Endothelial cell of umbilical vein (primary cell): Measurements from ENCODE around the gene GGNBP2. TPM values are rescaled to one million over a fixed set of nuclear protein-coding genes. Genes with fewer than 3 reads are reported as not detected.

Experiments used
- BruUV-seq: library from RNA; stranded (reverse); fragments of 400-500 nt; replicated peaks from 2 replicates; lab custom pipeline; 2021; lab: Mats Ljungman, UMichigan
- CTCF ChIA-PET: fragments of 300-600, 350-600 bp; sonication (Branson Sonifier 250); formaldehyde crosslinking; loops from one replicate; lab custom pipeline; 2021; ENCODE audit warnings: antibody characterized with exemption, inconsistent platforms; lab: Charles Lee
- POLR2A ChIA-PET: fragments of 300-600, 350-600 bp; sonication (Branson Sonifier 250); formaldehyde crosslinking; loops from one replicate; lab custom pipeline; 2021; ENCODE audit warnings: antibody characterized with exemption, inconsistent platforms; lab: Charles Lee
- DNase-seq: peaks from one replicate; pipeline ENCODE4 v3.0.0-alpha.2; 2011; ENCODE audit warnings: low read depth, low spot score
- FAIRE-seq: peaks from 2 replicates; lab custom pipeline; 2011; peaks lifted over from hg19 to GRCh38; lab: Jason Lieb, UNC
- H2AFZ ChIP-seq: 2 replicates; pipeline ENCODE4 v1.6.0; 2012; ENCODE audit warnings: low read depth, low read length, control low read depth, inconsistent platforms
- H3K27ac ChIP-seq: 2 replicates; pipeline ENCODE4 v1.5.1; 2011; ENCODE audit warnings: low read depth, mild to moderate bottlenecking, control low read depth, low read length, moderate library complexity; ENCODE audit not compliant: insufficient read depth
- H3K27me3 ChIP-seq, 2 experiments: 2 replicates each; pipeline versions ENCODE4 v1.6.0 to v1.6.1; 2011; ENCODE audit warnings: low read length in 2 of 2, mixed read lengths in 1 of 2; ENCODE audit not compliant: control insufficient read depth in 2 of 2, insufficient read depth in 2 of 2
- H3K36me3 ChIP-seq, 2 experiments: 2 replicates in 1 of 2; 3 replicates in 1 of 2; pipeline ENCODE4 v1.5.1; 2011; ENCODE audit warnings: low read length in 2 of 2, mild to moderate bottlenecking in 1 of 2, moderate library complexity in 1 of 2; ENCODE audit not compliant: control insufficient read depth in 2 of 2, insufficient read depth in 2 of 2; ENCODE audit errors: extremely low read depth in 1 of 2
- H3K4me1 ChIP-seq: 3 replicates; pipeline ENCODE4 v1.5.1; 2011; ENCODE audit warnings: mild to moderate bottlenecking, low read length; ENCODE audit not compliant: control insufficient read depth, insufficient read depth; ENCODE audit errors: extremely low read depth
- H3K4me2 ChIP-seq: 2 replicates; pipeline ENCODE4 v1.6.1; 2011; ENCODE audit warnings: low read length, control low read depth, mixed read lengths; ENCODE audit not compliant: insufficient read depth
- H3K4me3 ChIP-seq, 3 experiments: fragments of 200-600 bp in 1 of 3; sonication (generic), shearing (Covaris generic) in 1 of 3; replicated peaks in 1 of 3; 2 replicates each; pipeline ENCODE4 v1.5.1; 2011 to 2016; ENCODE audit warnings: control low read depth in 3 of 3, low read length in 3 of 3, mild to moderate bottlenecking in 2 of 3, inconsistent platforms in 1 of 3, low read depth in 1 of 3, moderate library complexity in 1 of 3; ENCODE audit not compliant: insufficient read depth in 1 of 3
- H3K79me2 ChIP-seq: 2 replicates; pipeline ENCODE4 v1.6.0; 2012; ENCODE audit warnings: low read length, inconsistent platforms; ENCODE audit not compliant: control insufficient read depth, insufficient read depth
- H3K9ac ChIP-seq: replicated peaks from 2 replicates; pipeline ENCODE3; 2011; ENCODE audit warnings: low read length, control low read depth; ENCODE audit not compliant: insufficient read depth; ENCODE audit errors: extremely low read depth
- H3K9me1 ChIP-seq: replicated peaks from 3 replicates; pipeline ENCODE4 v1.6.0; 2011; ENCODE audit warnings: mild to moderate bottlenecking, low read length; ENCODE audit not compliant: control insufficient read depth, insufficient read depth; ENCODE audit errors: extremely low read depth
- H3K9me3 ChIP-seq: replicated peaks from 2 replicates; pipeline ENCODE4 v1.5.1; 2012; ENCODE audit warnings: low read length, inconsistent platforms; ENCODE audit not compliant: control insufficient read depth, insufficient read depth
- H4K20me1 ChIP-seq: replicated peaks from 2 replicates; pipeline ENCODE3; 2011; ENCODE audit warnings: mild to moderate bottlenecking, low read length; ENCODE audit not compliant: control insufficient read depth, insufficient read depth; ENCODE audit errors: extremely low read depth
- CTCF ChIP-seq, 2 donors: IDR thresholded peaks; 1 replicate in 1 of 2; 2 replicates in 1 of 2; pipeline ENCODE4 v1.5.1; 2011; ENCODE audit warnings: low read length in 2 of 2, mild to moderate bottlenecking in 2 of 2, moderate library complexity in 2 of 2, control low read depth in 1 of 2, inconsistent platforms in 1 of 2, low read depth in 1 of 2; ENCODE audit not compliant: insufficient read depth in 1 of 2; ENCODE audit errors: extremely low read depth in 1 of 2
- EZH2 ChIP-seq: IDR thresholded peaks from 2 replicates; pipeline ENCODE4 v1.6.1; 2012; ENCODE audit warnings: borderline replicate concordance, low read depth, mild to moderate bottlenecking, moderate library complexity, low read length, inconsistent platforms; ENCODE audit not compliant: severe bottlenecking
- FOS ChIP-seq: IDR thresholded peaks from 2 replicates; pipeline ENCODE4 v1.6.1; 2011; ENCODE audit warnings: mild to moderate bottlenecking, low read length, moderate library complexity, borderline replicate concordance; ENCODE audit not compliant: insufficient read depth
- GATA2 ChIP-seq: IDR thresholded peaks from 2 replicates; pipeline ENCODE4 v1.7.0; 2011; ENCODE audit warnings: low read depth, mild to moderate bottlenecking, moderate library complexity, mixed read lengths, low read length; ENCODE audit not compliant: insufficient read length, insufficient read depth
- JUN ChIP-seq: IDR thresholded peaks from 2 replicates; pipeline ENCODE4 v1.6.1; 2011; ENCODE audit warnings: borderline replicate concordance, low read depth; ENCODE audit not compliant: insufficient read length, insufficient read depth
- MAX ChIP-seq: IDR thresholded peaks from 2 replicates; pipeline ENCODE4 v1.6.1; 2011; ENCODE audit not compliant: insufficient read depth, insufficient read length
- MYC ChIP-seq: IDR thresholded peaks from one replicate; pipeline ENCODE4 v1.6.1; 2011; ENCODE audit warnings: mild to moderate bottlenecking, low read depth, low read length
- POLR2A ChIP-seq: IDR thresholded peaks from 2 replicates; pipeline ENCODE4 v1.6.1; 2012; ENCODE audit warnings: low read depth, mild to moderate bottlenecking, control low read depth, low read length
- POLR2AphosphoS5 ChIP-seq: IDR thresholded peaks from 2 replicates; pipeline ENCODE4 v1.6.1; 2012; ENCODE audit warnings: low read depth, mild to moderate bottlenecking, control low read depth, low read length, moderate library complexity; ENCODE audit not compliant: insufficient read depth
- dilution Hi-C: fragments of 300-500 bp; cut with MboI; formaldehyde crosslinking; loops from one replicate; pipeline ENCODE4 v1.15.0; 2019; ENCODE audit warnings: low sequenced_read_pairs; ENCODE audit not compliant: extremely low pct_ligation_motif_present
- intact Hi-C: fragments of 100-400 bp; cut with micrococcal nuclease; formaldehyde crosslinking; loops from one replicate; pipeline ENCODE4 v1.10.0; 2022
- polyA plus RNA-seq, 4 experiments: library from polyadenylated mRNA; depleted of rRNA in 3 of 4; stranded (reverse) in 3 of 4; unstranded in 1 of 4; fragments of >200 nt; gene quantifications; 2 replicates each; pipeline versions ENCODE4 v1.2.1 to v1.2.3, GENCODE V29; 2011 to 2012; ENCODE audit warnings: missing spikeins in 1 of 4
- total RNA-seq: library from RNA; stranded (reverse); gene quantifications from 2 replicates; pipeline ENCODE4 v1.2.3, GENCODE V29; 2021

Gene GGNBP2
- total and polyA plus RNA-seq, 2 donors (not counting 3 experiments of a cell fraction or from before 2014, with no cell fraction given): 52.6 to 77.6 TPM

- dilution Hi-C loops: no loop called here
- CTCF ChIA-PET: interaction anchor here (1.9 kb wide), 1 partner anchor 14 kb away, joined by 6 read pairs; no protein-coding TSS in a partner anchor
- H3K36me3 ChIP-seq: peaks cover 6 to 21% of the 10 kb centered on the region in 2 experiments
Measured at GRCh38 chr17:36506249-36506826, 38.4 kb upstream of the GGNBP2 start.

More at GRCh38 chr17:36506249-36506826, 38.4 kb upstream of the GGNBP2 start:
- H3K4me3 ChIP-seq: no peak overlapping the region
- BruUV-seq: no TSS peak
- DNase-seq (no peak), FAIRE-seq (no peak)
- no peaks in the 10 kb centered on the region for H3K79me2 ChIP-seq
- H3K4me2 ChIP-seq: no peak overlapping the region
- TF ChIP-seq GATA2: no peak
- no peak for TF ChIP-seq MAX
- no peak for TF ChIP-seq POLR2AphosphoS5
- no peak for TF ChIP-seq CTCF (IDR thresholded peaks at IDR 0.05; ENCODE audit: extremely low read depth in 1 of 2, insufficient read depth in 1 of 2, low read depth in 1 of 2, low read length in 2 of 2)
- TF ChIP-seq POLR2A: no peak
- no peak for TF ChIP-seq JUN
- TF ChIP-seq MYC: no peak
- TF ChIP-seq EZH2: no peak
- no peak for TF ChIP-seq FOS
- no peak overlapping the region for H2AFZ ChIP-seq
- H3K27me3 ChIP-seq: no peaks in the 10 kb centered on the region
- H3K27ac ChIP-seq: no peak overlapping the region
- H3K4me1 ChIP-seq: no peaks in the 10 kb centered on the region
- no peaks in the 10 kb centered on the region for H3K9me1 ChIP-seq
- H4K20me1 ChIP-seq: no peaks in the 10 kb centered on the region
- POLR2A ChIA-PET: no interaction called here
- intact Hi-C loops: no loop called here
- H3K9me3 ChIP-seq: no peaks in the 10 kb centered on the region
- H3K9ac ChIP-seq: no peak overlapping the region
